NT2/D1 (cell line): Measurements from ENCODE around the gene KIAA0319L.

ENCODE experiments used
- SUZ12 ChIP-seq: IDR thresholded peaks from 2 replicates; pipeline ENCODE4 v1.6.1; 2011; ENCODE audit not compliant: insufficient read length, insufficient read depth; ENCODE audit errors: extremely low read depth
- YY1 ChIP-seq: IDR thresholded peaks from 2 replicates; pipeline ENCODE4 v1.6.1; 2011; ENCODE audit not compliant: insufficient read length, insufficient read depth
- ZNF274 ChIP-seq: IDR thresholded peaks from 2 replicates; pipeline ENCODE4 v1.6.1; 2011; ENCODE audit warnings: mild to moderate bottlenecking, low read depth, low read length

GRCh38 chr1:35603941-35604340 lies 46.7 kb upstream of the KIAA0319L start:
- TF ChIP-seq ZNF274 (no peak), SUZ12 (no peak), YY1 (no peak)
